HepG2 (cell line): ENCODE data around the gene DNAJC5. TPM values are rescaled to one million over a fixed set of nuclear protein-coding genes. Genes with fewer than 3 reads are reported as not detected.

ENCODE experiments used
- HNRNPK ChIP-seq: fragments of 200-400 bp; formaldehyde crosslinking; IDR thresholded peaks from 2 replicates; pipeline ENCODE4 v1.6.1; 2018; ENCODE audit warnings: low read length, low read depth, moderate library complexity, mild to moderate bottlenecking; ENCODE audit not compliant: poor library complexity, severe bottlenecking
- PITX1 ChIP-seq: sonication (generic); formaldehyde crosslinking; IDR thresholded peaks from 2 replicates; pipeline ENCODE4 v1.5.1; 2020; ENCODE audit warnings: mild to moderate bottlenecking, missing genetic modification reagents
- SAP130 ChIP-seq: IDR thresholded peaks from 2 replicates; pipeline ENCODE4 v1.6.1; 2016; ENCODE audit warnings: low read depth
- SATB2 ChIP-seq: sonication (generic); formaldehyde crosslinking; IDR thresholded peaks from 2 replicates; pipeline ENCODE4 v1.5.0; 2020; ENCODE audit warnings: missing genetic modification reagents
- STAT5B ChIP-seq: sonication (generic); formaldehyde crosslinking; IDR thresholded peaks from 2 replicates; pipeline ENCODE4 v1.4.0; 2020; ENCODE audit warnings: missing genetic modification reagents
- ZBTB7A ChIP-seq: sonication (generic); formaldehyde crosslinking; IDR thresholded peaks from 2 replicates; pipeline ENCODE4 v1.8.0; 2022; ENCODE audit warnings: mild to moderate bottlenecking, missing genetic modification reagents
- ZEB1 ChIP-seq: IDR thresholded peaks from 2 replicates; pipeline ENCODE4 v1.6.1; 2012; ENCODE audit warnings: mild to moderate bottlenecking, low read depth, inconsistent platforms; ENCODE audit not compliant: insufficient replicate concordance
- ZNF20 ChIP-seq: sonication (generic); formaldehyde crosslinking; IDR thresholded peaks from 2 replicates; pipeline ENCODE4 v1.4.0; 2020; ENCODE audit warnings: mild to moderate bottlenecking, moderate library complexity, missing genetic modification reagents
- polyA plus RNA-seq, 8 experiments: library from polyadenylated mRNA; depleted of rRNA in 3 of 8; stranded (reverse) in 7 of 8; unstranded in 1 of 8; fragments of >200 nt; fragmentation: Illumina TruSeq in 4 of 8; extraction: Trizol in 4 of 8; gene quantifications; 2 replicates each; pipeline versions ENCODE4 v1.2.1 to v1.2.3, GENCODE V29; 2011 to 2016; ENCODE audit warnings: low read depth in 4 of 8, missing spikeins in 1 of 8, mixed read lengths in 1 of 8; ENCODE audit not compliant: insufficient read depth in 1 of 8
- total RNA-seq, 5 experiments: library from RNA; depleted of rRNA; stranded (reverse); fragments of >200 nt; fragmentation: Illumina TruSeq; extraction: Trizol; gene quantifications; 2 replicates each; pipeline ENCODE4 v1.2.3, GENCODE V29; 2016; ENCODE audit warnings: low read depth in 1 of 5
- TF ChIP-seq, protein P1 (sequence below): sonication (generic); formaldehyde crosslinking; IDR thresholded peaks from 2 replicates; pipeline ENCODE4 v1.5.0; 2020; ENCODE audit warnings: missing genetic modification reagents
- TF ChIP-seq, protein P2 (sequence below): sonication (generic); formaldehyde crosslinking; IDR thresholded peaks from 2 replicates; pipeline ENCODE4 v1.8.0; 2022; ENCODE audit warnings: missing genetic modification reagents, mild to moderate bottlenecking, inconsistent platforms, borderline replicate concordance
- TF ChIP-seq, protein P3 (sequence below), 2 experiments: sonication (generic) in 1 of 2; formaldehyde crosslinking in 1 of 2; IDR thresholded peaks; 2 replicates each; pipeline versions ENCODE4 v1.6.1 to v1.9.0; 2014 to 2022; ENCODE audit warnings: antibody characterized with exemption in 1 of 2, borderline replicate concordance in 1 of 2, inconsistent platforms in 1 of 2, low read depth in 1 of 2, missing genetic modification reagents in 1 of 2
- TF ChIP-seq, protein P4 (sequence below): sonication (generic); formaldehyde crosslinking; conservative IDR thresholded peaks from 2 replicates; pipeline ENCODE4 v1.8.0; 2022; ENCODE audit warnings: mild to moderate bottlenecking, moderate library complexity, missing genetic modification reagents
- TF ChIP-seq, protein P5 (sequence below): sonication (generic); formaldehyde crosslinking; IDR thresholded peaks from 2 replicates; pipeline ENCODE4 v1.5.0; 2020; ENCODE audit warnings: mild to moderate bottlenecking, missing genetic modification reagents

Gene DNAJC5
- total and polyA plus RNA-seq, 2 of the 13 experiments (the other 11 are each of a cell fraction or from before 2014, with no cell fraction given) = 42.8 to 64.5 TPM

DNA sequence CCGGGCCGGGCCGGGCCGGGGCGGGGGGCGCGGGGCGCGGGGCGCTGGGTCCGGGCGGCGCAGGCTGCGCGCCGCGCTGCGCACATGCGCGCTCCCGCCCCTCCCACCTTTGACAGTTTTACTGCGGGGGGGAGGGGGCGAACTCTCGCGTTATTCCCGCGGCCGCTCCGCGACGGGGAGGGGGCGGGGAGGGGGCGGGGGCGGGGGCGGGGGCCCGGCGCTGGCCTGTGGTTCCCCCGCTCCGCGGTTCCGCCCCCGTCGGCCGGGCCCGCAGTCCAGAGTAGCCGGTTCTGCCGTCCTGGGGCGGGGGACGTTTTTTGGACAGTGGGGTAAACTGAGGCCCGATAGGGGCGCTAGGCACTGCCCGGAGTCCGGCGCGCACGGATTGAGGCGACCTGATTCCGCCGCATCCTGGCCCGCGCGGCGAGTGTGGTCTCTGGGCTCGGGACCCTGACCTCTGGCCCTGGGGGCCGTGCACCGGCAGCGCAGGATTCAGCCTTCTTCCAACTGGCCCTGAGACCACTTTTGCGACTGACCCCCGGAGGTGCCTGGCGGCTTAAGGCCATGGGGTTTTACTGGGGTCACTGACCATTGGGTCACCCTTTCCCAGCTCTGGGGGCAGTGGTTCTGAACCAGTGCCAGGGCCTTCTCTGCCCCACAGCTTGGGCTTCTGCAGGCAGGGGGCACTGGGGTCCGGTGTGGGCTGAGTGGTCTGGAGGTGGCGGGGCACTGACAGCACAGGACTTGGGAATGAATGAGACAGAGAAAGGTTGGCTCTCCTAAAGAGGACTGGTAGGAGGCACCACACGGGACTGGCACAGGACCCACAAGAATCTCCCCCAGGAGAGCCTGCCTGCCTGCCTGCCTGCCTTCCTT, 75.2 kb downstream of the DNAJC5 start, which contains the start of gene ZNF512B (continued):
- TF ChIP-seq STAT5B (CRISPR knock-in tag) = peak; percentile 34; the same call in 1 of the 2 replicates
- TF ChIP-seq, protein P1, sequence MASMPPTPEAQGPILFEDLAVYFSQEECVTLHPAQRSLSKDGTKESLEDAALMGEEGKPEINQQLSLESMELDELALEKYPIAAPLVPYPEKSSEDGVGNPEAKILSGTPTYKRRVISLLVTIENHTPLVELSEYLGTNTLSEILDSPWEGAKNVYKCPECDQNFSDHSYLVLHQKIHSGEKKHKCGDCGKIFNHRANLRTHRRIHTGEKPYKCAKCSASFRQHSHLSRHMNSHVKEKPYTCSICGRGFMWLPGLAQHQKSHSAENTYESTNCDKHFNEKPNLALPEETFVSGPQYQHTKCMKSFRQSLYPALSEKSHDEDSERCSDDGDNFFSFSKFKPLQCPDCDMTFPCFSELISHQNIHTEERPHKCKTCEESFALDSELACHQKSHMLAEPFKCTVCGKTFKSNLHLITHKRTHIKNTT (CRISPR knock-in tag) = no peak
- TF ChIP-seq, protein P2, sequence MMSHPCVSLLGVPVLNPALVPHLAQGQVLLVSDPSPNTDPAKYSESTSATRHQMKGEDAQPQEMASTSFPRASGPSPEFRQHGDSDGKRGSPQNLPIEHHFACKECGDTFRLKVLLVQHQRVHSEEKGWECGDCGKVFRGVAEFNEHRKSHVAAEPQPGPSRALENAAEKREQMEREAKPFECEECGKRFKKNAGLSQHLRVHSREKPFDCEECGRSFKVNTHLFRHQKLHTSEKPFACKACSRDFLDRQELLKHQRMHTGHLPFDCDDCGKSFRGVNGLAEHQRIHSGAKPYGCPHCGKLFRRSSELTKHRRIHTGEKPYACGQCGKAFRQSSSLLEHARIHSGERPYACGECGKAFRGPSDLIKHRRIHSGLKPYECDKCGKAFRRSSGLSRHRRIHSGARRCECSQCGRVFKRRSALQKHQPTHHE = no peak
- TF ChIP-seq, protein P3, sequence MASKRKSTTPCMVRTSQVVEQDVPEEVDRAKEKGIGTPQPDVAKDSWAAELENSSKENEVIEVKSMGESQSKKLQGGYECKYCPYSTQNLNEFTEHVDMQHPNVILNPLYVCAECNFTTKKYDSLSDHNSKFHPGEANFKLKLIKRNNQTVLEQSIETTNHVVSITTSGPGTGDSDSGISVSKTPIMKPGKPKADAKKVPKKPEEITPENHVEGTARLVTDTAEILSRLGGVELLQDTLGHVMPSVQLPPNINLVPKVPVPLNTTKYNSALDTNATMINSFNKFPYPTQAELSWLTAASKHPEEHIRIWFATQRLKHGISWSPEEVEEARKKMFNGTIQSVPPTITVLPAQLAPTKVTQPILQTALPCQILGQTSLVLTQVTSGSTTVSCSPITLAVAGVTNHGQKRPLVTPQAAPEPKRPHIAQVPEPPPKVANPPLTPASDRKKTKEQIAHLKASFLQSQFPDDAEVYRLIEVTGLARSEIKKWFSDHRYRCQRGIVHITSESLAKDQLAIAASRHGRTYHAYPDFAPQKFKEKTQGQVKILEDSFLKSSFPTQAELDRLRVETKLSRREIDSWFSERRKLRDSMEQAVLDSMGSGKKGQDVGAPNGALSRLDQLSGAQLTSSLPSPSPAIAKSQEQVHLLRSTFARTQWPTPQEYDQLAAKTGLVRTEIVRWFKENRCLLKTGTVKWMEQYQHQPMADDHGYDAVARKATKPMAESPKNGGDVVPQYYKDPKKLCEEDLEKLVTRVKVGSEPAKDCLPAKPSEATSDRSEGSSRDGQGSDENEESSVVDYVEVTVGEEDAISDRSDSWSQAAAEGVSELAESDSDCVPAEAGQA (IDR thresholded peaks at IDR 0.05; ENCODE audit: low read depth) = no peak
- TF ChIP-seq, protein P3 (CRISPR knock-in tag; IDR thresholded peaks at IDR 0.05; ENCODE audit: borderline replicate concordance) = no peak
- no peak for TF ChIP-seq ZEB1
- TF ChIP-seq, protein P4, sequence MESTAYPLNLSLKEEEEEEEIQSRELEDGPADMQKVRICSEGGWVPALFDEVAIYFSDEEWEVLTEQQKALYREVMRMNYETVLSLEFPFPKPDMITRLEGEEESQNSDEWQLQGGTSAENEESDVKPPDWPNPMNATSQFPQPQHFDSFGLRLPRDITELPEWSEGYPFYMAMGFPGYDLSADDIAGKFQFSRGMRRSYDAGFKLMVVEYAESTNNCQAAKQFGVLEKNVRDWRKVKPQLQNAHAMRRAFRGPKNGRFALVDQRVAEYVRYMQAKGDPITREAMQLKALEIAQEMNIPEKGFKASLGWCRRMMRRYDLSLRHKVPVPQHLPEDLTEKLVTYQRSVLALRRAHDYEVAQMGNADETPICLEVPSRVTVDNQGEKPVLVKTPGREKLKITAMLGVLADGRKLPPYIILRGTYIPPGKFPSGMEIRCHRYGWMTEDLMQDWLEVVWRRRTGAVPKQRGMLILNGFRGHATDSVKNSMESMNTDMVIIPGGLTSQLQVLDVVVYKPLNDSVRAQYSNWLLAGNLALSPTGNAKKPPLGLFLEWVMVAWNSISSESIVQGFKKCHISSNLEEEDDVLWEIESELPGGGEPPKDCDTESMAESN (CRISPR knock-in tag) = peak; percentile 62; the same call in 1 of the 2 replicates
- TF ChIP-seq SATB2 (CRISPR knock-in tag) = no peak
- TF ChIP-seq HNRNPK = peak; percentile 93
- TF ChIP-seq ZNF20 = no peak
- peak; percentile 68 for TF ChIP-seq ZBTB7A (CRISPR knock-in tag)
- TF ChIP-seq, protein P5, sequence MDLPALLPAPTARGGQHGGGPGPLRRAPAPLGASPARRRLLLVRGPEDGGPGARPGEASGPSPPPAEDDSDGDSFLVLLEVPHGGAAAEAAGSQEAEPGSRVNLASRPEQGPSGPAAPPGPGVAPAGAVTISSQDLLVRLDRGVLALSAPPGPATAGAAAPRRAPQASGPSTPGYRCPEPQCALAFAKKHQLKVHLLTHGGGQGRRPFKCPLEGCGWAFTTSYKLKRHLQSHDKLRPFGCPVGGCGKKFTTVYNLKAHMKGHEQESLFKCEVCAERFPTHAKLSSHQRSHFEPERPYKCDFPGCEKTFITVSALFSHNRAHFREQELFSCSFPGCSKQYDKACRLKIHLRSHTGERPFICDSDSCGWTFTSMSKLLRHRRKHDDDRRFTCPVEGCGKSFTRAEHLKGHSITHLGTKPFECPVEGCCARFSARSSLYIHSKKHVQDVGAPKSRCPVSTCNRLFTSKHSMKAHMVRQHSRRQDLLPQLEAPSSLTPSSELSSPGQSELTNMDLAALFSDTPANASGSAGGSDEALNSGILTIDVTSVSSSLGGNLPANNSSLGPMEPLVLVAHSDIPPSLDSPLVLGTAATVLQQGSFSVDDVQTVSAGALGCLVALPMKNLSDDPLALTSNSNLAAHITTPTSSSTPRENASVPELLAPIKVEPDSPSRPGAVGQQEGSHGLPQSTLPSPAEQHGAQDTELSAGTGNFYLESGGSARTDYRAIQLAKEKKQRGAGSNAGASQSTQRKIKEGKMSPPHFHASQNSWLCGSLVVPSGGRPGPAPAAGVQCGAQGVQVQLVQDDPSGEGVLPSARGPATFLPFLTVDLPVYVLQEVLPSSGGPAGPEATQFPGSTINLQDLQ (CRISPR knock-in tag) = no peak
- peak; percentile 20 for TF ChIP-seq PITX1 (CRISPR knock-in tag)
- peak; percentile 67; the same call in 1 of the 2 replicates for TF ChIP-seq SAP130 (CRISPR knock-in tag)
